K562 (cell line): ENCODE measurements around the gene MTRFR. TPM values are rescaled to one million over a fixed set of nuclear protein-coding genes. Genes with fewer than 3 reads are reported as not detected.

Experiments used
- GTF2E2 ChIP-seq: fragments of 200-800 bp; sonication (Bioruptor generic); IDR thresholded peaks from 2 replicates; pipeline ENCODE4 v1.6.1; 2016; ENCODE audit warnings: missing genetic modification characterization, missing compliant biosample characterization
- MGA ChIP-seq: fragments of 450-650 bp; IDR thresholded peaks from 2 replicates; pipeline ENCODE4 v1.6.1; 2016; ENCODE audit warnings: mild to moderate bottlenecking, moderate library complexity
- NCOR1 ChIP-seq: fragments of 450-650 bp; IDR thresholded peaks from 2 replicates; pipeline ENCODE4 v1.6.1; 2016; ENCODE audit warnings: mild to moderate bottlenecking, moderate library complexity
- RNF219 ChIP-seq: fragments of 250-450 bp; sonication (Bioruptor Pico); IDR thresholded peaks from 2 replicates; pipeline ENCODE4 v1.5.0; 2022; ENCODE audit warnings: mild to moderate bottlenecking
- U2AF1 ChIP-seq: fragments of 200-400 bp; formaldehyde crosslinking; optimal IDR thresholded peaks from 2 replicates; pipeline ENCODE3; 2017; ENCODE audit warnings: mild to moderate bottlenecking, low read depth, low read length, moderate library complexity
- ZNF324 ChIP-seq: fragments of 250-450 bp; sonication (Bioruptor Pico); IDR thresholded peaks from 2 replicates; pipeline ENCODE4 v1.4.0; 2020; ENCODE audit warnings: mild to moderate bottlenecking
- ZNF699 ChIP-seq: fragments of 250-450 bp; sonication (Bioruptor Pico); IDR thresholded peaks from 2 replicates; pipeline ENCODE4 v1.8.0; 2021; ENCODE audit warnings: mild to moderate bottlenecking, moderate library complexity; ENCODE audit not compliant: insufficient replicate concordance
- polyA plus RNA-seq, 8 experiments: library from polyadenylated mRNA; depleted of rRNA in 4 of 8; stranded (reverse) in 5 of 8; unstranded in 3 of 8; fragments of >200 nt; fragmentation: Nextera tagmentation in 2 of 8; fragmentation: Illumina TruSeq in 1 of 8; extraction: Ambion mirVana in 2 of 8; extraction: Trizol in 1 of 8; gene quantifications; 2 replicates each; pipeline versions ENCODE4 v1.2.1 to v1.2.3, GENCODE V29; 2011 to 2014; ENCODE audit warnings: inconsistent platforms in 1 of 8, missing spikeins in 1 of 8
- total RNA-seq, 7 experiments: library from RNA; depleted of rRNA in 6 of 7; stranded (reverse); fragments of >200 nt in 6 of 7; fragmentation: Illumina TruSeq in 2 of 7; extraction: Trizol in 2 of 7; gene quantifications; 2 replicates each; pipeline versions ENCODE4 v1.2.1 to v1.2.3, GENCODE V29; 2011 to 2021; ENCODE audit warnings: low replicate concordance in 1 of 7
- TF ChIP-seq, protein P1 (sequence below): fragments of 200-400 bp; formaldehyde crosslinking; IDR thresholded peaks from 2 replicates; pipeline ENCODE4 v1.6.1; 2017; ENCODE audit warnings: mild to moderate bottlenecking, low read depth, low read length, moderate library complexity
- TF ChIP-seq, protein P2 (sequence below): fragments of 450-650 bp; formaldehyde crosslinking; IDR thresholded peaks from 2 replicates; pipeline ENCODE4 v1.4.0; 2020; ENCODE audit warnings: mild to moderate bottlenecking, moderate library complexity

The MTRFR gene
- total and polyA plus RNA-seq, 9 of the 15 experiments (the other 6 are each of a cell fraction or from before 2014, with no cell fraction given) = 16.7 to 55.6 (median 34.7) TPM

GRCh38 chr12:123232807-123233504 is at the start of gene MTRFR, which contains the start of gene MPHOSPH9 (continued):
- TF ChIP-seq, protein P1, sequence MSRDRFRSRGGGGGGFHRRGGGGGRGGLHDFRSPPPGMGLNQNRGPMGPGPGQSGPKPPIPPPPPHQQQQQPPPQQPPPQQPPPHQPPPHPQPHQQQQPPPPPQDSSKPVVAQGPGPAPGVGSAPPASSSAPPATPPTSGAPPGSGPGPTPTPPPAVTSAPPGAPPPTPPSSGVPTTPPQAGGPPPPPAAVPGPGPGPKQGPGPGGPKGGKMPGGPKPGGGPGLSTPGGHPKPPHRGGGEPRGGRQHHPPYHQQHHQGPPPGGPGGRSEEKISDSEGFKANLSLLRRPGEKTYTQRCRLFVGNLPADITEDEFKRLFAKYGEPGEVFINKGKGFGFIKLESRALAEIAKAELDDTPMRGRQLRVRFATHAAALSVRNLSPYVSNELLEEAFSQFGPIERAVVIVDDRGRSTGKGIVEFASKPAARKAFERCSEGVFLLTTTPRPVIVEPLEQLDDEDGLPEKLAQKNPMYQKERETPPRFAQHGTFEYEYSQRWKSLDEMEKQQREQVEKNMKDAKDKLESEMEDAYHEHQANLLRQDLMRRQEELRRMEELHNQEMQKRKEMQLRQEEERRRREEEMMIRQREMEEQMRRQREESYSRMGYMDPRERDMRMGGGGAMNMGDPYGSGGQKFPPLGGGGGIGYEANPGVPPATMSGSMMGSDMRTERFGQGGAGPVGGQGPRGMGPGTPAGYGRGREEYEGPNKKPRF = no peak
- TF ChIP-seq, protein P2, sequence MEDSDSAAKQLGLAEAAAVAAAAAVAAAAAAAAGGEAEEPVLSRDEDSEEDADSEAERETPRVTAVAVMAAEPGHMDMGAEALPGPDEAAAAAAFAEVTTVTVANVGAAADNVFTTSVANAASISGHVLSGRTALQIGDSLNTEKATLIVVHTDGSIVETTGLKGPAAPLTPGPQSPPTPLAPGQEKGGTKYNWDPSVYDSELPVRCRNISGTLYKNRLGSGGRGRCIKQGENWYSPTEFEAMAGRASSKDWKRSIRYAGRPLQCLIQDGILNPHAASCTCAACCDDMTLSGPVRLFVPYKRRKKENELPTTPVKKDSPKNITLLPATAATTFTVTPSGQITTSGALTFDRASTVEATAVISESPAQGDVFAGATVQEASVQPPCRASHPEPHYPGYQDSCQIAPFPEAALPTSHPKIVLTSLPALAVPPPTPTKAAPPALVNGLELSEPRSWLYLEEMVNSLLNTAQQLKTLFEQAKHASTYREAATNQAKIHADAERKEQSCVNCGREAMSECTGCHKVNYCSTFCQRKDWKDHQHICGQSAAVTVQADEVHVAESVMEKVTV (CRISPR knock-in tag) = no peak
- TF ChIP-seq MGA (peak; percentile 51; the same call in 1 of the 2 replicates), U2AF1 (peak; percentile 87), ZNF699 (no peak), GTF2E2 (tag) (peak; percentile 99), NCOR1 (peak; percentile 69), RNF219 (peak; percentile 23; the same call in 1 of the 2 replicates), ZNF324 (CRISPR knock-in tag) (no peak)
